Calu3 (cell line): Measurements from ENCODE around the gene SYT7. TPM values are rescaled to one million over a fixed set of nuclear protein-coding genes. Genes with fewer than 3 reads are reported as not detected.
A peak's percentile ranks its signal among the peaks of the same experiment; 100 is the strongest.

Experiments
- BruUV-seq: library from RNA; stranded (reverse); fragments of 400-500 nt; replicated peaks from 2 replicates; lab custom pipeline; 2021; lab: Mats Ljungman, UMichigan
- CTCF ChIA-PET: fragments of 300-600 bp; sonication (Branson Sonifier 250); formaldehyde crosslinking; loops from one replicate; lab custom pipeline; 2022; ENCODE audit warnings: antibody characterized with exemption; lab: Charles Lee
- DNase-seq: peaks from one replicate; pipeline ENCODE4 v3.0.0; 2022
- H3K27ac Mint-ChIP-seq: one replicate; pipeline ENCODE4 v1.8.0; 2022; ENCODE audit warnings: mixed read lengths; ENCODE audit not compliant: unreplicated experiment
- H3K27me3 Mint-ChIP-seq: one replicate; pipeline ENCODE4 v1.8.0; 2022; ENCODE audit warnings: mixed read lengths; ENCODE audit not compliant: unreplicated experiment
- H3K36me3 Mint-ChIP-seq: one replicate; pipeline ENCODE4 v1.8.0; 2022; ENCODE audit warnings: mild to moderate bottlenecking, moderate library complexity, mixed read lengths; ENCODE audit not compliant: insufficient read depth, unreplicated experiment
- H3K4me1 Mint-ChIP-seq: one replicate; pipeline ENCODE4 v1.8.0; 2022; ENCODE audit warnings: mild to moderate bottlenecking, low read depth, mixed read lengths; ENCODE audit not compliant: unreplicated experiment
- H3K4me3 Mint-ChIP-seq: one replicate; pipeline ENCODE4 v1.8.0; 2022; ENCODE audit warnings: mild to moderate bottlenecking, low read depth, moderate library complexity, mixed read lengths; ENCODE audit not compliant: unreplicated experiment
- H3K9me3 Mint-ChIP-seq: one replicate; pipeline ENCODE4 v1.8.0; 2022; ENCODE audit warnings: low read depth, mixed read lengths; ENCODE audit not compliant: unreplicated experiment
- intact Hi-C: fragments of 100-400 bp; cut with micrococcal nuclease; formaldehyde crosslinking; loops from one replicate; pipeline ENCODE4 v1.10.0; 2022; ENCODE audit not compliant: unreplicated experiment
- total RNA-seq: library from RNA; stranded (reverse); gene quantifications from 2 replicates; pipeline ENCODE4 v1.2.3, GENCODE V29; 2022
- TF ChIP-seq, protein P1 (sequence below): fragments of 200-600 bp; IDR thresholded peaks from one replicate; pipeline ENCODE4 v1.8.0; 2022; ENCODE audit warnings: antibody characterized with exemption; ENCODE audit not compliant: unreplicated experiment

Gene SYT7
- total RNA-seq, 1 experiment from 2014 or later, result 4.4 TPM

DNA sequence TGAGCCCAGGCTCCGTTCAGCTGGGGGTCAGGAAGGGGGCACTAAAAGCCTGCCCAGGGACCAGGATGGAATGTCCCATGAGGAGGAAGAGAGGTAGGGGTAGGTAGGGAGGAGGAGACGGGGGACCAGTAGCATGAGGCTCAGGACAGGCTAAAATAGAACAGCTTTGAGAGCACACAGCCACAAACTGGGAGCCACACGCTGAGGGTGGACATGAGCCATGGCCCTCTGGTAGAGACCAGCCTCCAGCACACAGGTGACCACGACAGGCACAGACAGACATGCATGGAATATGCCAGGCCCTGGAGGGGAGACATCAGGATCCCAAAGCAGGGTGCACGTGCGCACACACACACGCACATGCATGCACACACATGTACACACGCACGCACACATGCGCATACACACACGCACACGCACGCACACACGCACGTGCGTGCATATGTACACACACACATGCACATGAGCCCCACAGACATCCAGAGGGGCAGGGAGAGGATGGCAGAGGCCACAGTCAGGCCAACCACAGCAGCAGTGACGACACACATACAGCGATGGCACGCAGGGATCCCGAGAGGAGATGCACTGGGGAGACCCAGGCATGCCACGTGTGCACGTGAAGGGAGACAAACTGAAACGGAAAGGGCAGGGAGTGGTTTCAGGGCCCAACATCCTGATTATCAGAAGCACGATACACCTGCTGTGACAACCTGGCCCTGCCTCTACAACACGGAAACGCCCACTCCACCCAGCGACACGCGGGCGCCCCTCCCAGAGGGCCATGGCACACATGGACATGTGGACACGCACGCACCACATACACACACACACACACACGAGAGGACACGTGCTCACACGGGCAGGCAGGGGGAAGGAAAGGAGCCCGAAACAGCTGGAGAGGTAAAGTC, 46.6 kb downstream of the SYT7 start:
- no peak for DNase-seq
- intact Hi-C loops, result loop anchor here (10.0 kb wide), 1 partner anchor 91 kb away; no protein-coding TSS in a partner anchor
- peaks cover 13% of the 10 kb centered on the region for H3K4me1 Mint-ChIP-seq
- CTCF ChIA-PET, result no interaction called here
- TF ChIP-seq, protein P1, sequence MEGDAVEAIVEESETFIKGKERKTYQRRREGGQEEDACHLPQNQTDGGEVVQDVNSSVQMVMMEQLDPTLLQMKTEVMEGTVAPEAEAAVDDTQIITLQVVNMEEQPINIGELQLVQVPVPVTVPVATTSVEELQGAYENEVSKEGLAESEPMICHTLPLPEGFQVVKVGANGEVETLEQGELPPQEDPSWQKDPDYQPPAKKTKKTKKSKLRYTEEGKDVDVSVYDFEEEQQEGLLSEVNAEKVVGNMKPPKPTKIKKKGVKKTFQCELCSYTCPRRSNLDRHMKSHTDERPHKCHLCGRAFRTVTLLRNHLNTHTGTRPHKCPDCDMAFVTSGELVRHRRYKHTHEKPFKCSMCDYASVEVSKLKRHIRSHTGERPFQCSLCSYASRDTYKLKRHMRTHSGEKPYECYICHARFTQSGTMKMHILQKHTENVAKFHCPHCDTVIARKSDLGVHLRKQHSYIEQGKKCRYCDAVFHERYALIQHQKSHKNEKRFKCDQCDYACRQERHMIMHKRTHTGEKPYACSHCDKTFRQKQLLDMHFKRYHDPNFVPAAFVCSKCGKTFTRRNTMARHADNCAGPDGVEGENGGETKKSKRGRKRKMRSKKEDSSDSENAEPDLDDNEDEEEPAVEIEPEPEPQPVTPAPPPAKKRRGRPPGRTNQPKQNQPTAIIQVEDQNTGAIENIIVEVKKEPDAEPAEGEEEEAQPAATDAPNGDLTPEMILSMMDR, result no peak
- H3K4me3 Mint-ChIP-seq, result no peak overlapping the region
- H3K27ac Mint-ChIP-seq, result no peak overlapping the region
- no peaks in the 10 kb centered on the region for H3K9me3 Mint-ChIP-seq
- no TSS peak for BruUV-seq
- peaks cover 8% of the 10 kb centered on the region for H3K36me3 Mint-ChIP-seq
- H3K27me3 Mint-ChIP-seq, result peaks cover 53% of the 10 kb centered on the region

DNA sequence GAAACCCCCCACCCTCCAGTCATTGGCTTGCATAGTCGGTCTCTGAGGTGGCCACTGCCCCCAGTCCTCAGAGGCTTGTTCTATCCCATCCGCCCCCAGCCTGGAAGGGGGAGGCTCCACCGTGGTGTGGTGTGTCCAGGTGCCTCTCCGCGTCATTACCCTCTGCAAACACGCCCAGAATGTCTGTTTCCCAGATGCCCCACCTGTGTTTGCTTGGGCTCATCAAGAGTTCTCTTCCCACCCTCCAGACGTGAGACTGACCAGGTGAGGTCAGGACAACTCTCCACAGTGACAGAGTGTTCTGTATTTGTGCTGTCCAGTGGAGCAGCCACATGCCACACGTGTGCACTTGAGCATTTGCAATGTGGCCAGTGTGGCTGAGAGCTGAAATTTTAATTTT, 47.5 kb downstream of the SYT7 start:
- Mint-ChIP-seq H3K9me3 (no peaks in the 10 kb centered on the region), H3K27ac (no peak overlapping the region), H3K27me3 (peaks cover 53% of the 10 kb centered on the region), H3K36me3 (peaks cover 8% of the 10 kb centered on the region), H3K4me3 (no peak overlapping the region), H3K4me1 (peaks cover 13% of the 10 kb centered on the region)
- no peak for DNase-seq
- CTCF ChIA-PET, result no interaction called here
- no TSS peak for BruUV-seq
- intact Hi-C loops, result loop anchor here (10.0 kb wide), 1 partner anchor 91 kb away; no protein-coding TSS in a partner anchor
- TF ChIP-seq, protein P1, result no peak

DNA sequence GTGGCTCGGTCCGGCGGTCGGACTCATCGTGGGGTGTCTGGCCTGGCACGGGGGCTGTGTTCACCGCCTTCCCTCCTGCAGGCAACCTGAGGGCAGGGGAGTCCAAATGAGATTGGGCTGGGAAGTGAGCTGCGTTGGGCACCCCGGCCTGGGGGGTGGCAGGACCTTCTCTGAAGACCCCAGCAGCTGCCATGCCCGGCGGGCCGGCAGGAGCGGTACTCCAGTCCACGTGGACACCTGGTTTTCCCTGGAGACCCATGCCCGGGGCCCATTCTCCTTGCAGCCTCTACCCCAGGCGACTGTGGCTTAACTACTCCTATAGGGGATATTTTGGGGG, 47.9 kb downstream of the SYT7 start:
- intact Hi-C loops, result loop anchor here (10.0 kb wide), 1 partner anchor 92 kb away; no protein-coding TSS in a partner anchor
- TF ChIP-seq, protein P1, result no peak
- no peak overlapping the region for H3K27ac Mint-ChIP-seq
- peaks cover 8% of the 10 kb centered on the region for H3K36me3 Mint-ChIP-seq
- peaks cover 13% of the 10 kb centered on the region for H3K4me1 Mint-ChIP-seq
- no peaks in the 10 kb centered on the region for H3K9me3 Mint-ChIP-seq
- CTCF ChIA-PET, result no interaction called here
- no TSS peak for BruUV-seq
- peaks cover 53% of the 10 kb centered on the region for H3K27me3 Mint-ChIP-seq
- no peak for DNase-seq
- H3K4me3 Mint-ChIP-seq, result no peak overlapping the region

DNA sequence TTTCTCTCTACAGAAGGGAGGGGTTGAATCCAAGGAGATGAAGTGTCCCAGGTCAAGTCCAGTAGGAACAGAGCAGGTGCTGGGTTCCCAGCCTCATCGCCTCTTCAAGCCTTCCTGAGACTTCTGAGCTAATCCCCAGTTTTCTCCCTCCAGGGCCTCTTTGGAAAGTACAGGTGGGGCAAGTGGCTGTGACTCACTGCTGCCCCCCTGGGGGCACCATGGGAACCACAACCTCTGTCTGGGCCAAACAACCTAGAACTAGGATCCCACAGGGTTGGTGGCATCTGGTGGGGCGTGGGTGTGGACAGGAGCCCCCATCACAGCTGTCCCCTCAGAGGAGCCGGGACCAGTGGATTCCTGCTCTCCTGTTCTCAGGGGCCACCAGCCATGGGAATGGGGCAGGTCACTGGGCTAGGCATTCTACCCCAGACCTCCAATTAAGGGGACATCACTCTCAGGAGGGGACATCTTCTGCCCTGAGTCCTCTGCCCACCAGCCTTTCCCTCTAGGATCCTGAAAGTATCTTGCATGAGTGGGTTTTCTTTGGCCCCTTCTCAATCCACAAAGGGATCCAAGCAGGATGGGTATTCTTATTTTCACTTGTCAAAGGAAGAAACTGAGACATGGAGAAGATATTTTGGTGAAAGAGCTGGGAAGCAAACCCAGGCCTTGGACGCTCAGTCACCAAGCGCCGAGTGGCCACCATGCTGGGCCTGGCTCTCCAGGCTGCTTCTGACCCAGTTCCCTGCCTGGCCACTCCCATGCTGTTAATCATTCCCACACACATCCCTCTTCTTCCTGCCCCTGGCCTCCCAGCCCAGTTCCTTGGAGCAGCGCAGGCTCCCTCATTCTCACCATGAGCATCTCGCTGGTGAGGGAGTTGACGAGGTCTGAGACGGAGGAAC, 48.5 kb downstream of the SYT7 start:
- intact Hi-C loops, result loop anchor here (10.0 kb wide), 1 partner anchor 92 kb away; no protein-coding TSS in a partner anchor
- peaks cover 12% of the 10 kb centered on the region for H3K36me3 Mint-ChIP-seq
- CTCF ChIA-PET, result interaction anchor here (1.0 to 1.9 kb wide), 3 partner anchors 15 to 106 kb away, joined by 4 to 5 read pairs (median 4); no protein-coding TSS in a partner anchor
- no peaks in the 10 kb centered on the region for H3K9me3 Mint-ChIP-seq
- peak; percentile 63 for DNase-seq
- BruUV-seq, result no TSS peak
- peaks cover 13% of the 10 kb centered on the region for H3K4me1 Mint-ChIP-seq
- peaks cover 55% of the 10 kb centered on the region for H3K27me3 Mint-ChIP-seq
- TF ChIP-seq, protein P1, result peak; percentile 92
- no peak overlapping the region for H3K27ac Mint-ChIP-seq
- H3K4me3 Mint-ChIP-seq, result no peak overlapping the region
